Left lung (tissue), 10 donors: ENCODE data around the gene PPP1R3F. TPM values are rescaled to one million over a fixed set of nuclear protein-coding genes. Genes with fewer than 3 reads are reported as not detected.

ENCODE experiments used
- ATAC-seq: fragments of 200-7000 bp; cut with Tn5 transposase; one replicate; pipeline ENCODE4 v1.9.1; 2020; ENCODE audit warnings: moderate library complexity
- DNase-seq, 4 donors: peaks; one replicate each; pipeline ENCODE4 v3.0.0-alpha.2; 2013 to 2020
- H3K27ac ChIP-seq, 2 donors: fragments of 200-600 bp; sonication (generic) in 1 of 2; one replicate each; pipeline versions ENCODE4 v1.5.0 to v1.8.0; 2020 to 2021
- H3K27me3 ChIP-seq, 2 donors: fragments of 200-600 bp; sonication (generic) in 1 of 2; one replicate each; pipeline versions ENCODE4 v1.5.0 to v1.8.0; 2020 to 2021
- H3K36me3 ChIP-seq, 2 donors: fragments of 200-600 bp; sonication (generic) in 1 of 2; one replicate each; pipeline versions ENCODE4 v1.5.0 to v1.8.0; 2020 to 2021
- H3K4me1 ChIP-seq, 2 donors: fragments of 200-600 bp; one replicate each; pipeline ENCODE4 v1.8.0; 2021
- H3K4me3 ChIP-seq, 2 donors: fragments of 200-600 bp; sonication (generic) in 1 of 2; one replicate each; pipeline versions ENCODE4 v1.5.0 to v1.8.0; 2020 to 2021; ENCODE audit warnings: mild to moderate bottlenecking in 1 of 2
- H3K9me3 ChIP-seq, 2 donors: fragments of 200-600 bp; sonication (generic) in 1 of 2; one replicate each; pipeline versions ENCODE4 v1.5.0 to v1.8.0; 2020 to 2021
- intact Hi-C, 2 donors: fragments of 100-400 bp; cut with DNase I; formaldehyde crosslinking; loops; one replicate each; pipeline versions ENCODE4 v1.11.2 to v1.14.2; 2022
- polyA plus RNA-seq, 6 donors: library from polyadenylated mRNA; unstranded; fragments of 120-200 nt; gene quantifications; one replicate each; pipeline ENCODE4 v1.2.1, GENCODE V29; 2013; ENCODE audit not compliant: insufficient read length in 6 of 6
- total RNA-seq, 2 donors: library from RNA; stranded (reverse); fragmentation: NEBNext Ultra II Directional; extraction: Animal tissue kit (Norgen Biotek cat#: 25700); gene quantifications; one replicate each; pipeline ENCODE4 v1.2.1, GENCODE V29; 2021
- TF ChIP-seq, protein P1 (sequence below), 2 donors: fragments of 200-600 bp; sonication (generic) in 1 of 2; IDR thresholded peaks; one replicate each; pipeline versions ENCODE4 v1.5.0 to v1.8.0; 2021; ENCODE audit warnings: antibody characterized with exemption in 2 of 2
- donor health status: DM: no; HTN: yes; CAD: no.
- donor health status: DM: no; HTN: no; CAD: no.

Gene PPP1R3F
- total and polyA plus RNA-seq, 8 donors: 4.5 to 7.5 (median 6.3) TPM

DNA sequence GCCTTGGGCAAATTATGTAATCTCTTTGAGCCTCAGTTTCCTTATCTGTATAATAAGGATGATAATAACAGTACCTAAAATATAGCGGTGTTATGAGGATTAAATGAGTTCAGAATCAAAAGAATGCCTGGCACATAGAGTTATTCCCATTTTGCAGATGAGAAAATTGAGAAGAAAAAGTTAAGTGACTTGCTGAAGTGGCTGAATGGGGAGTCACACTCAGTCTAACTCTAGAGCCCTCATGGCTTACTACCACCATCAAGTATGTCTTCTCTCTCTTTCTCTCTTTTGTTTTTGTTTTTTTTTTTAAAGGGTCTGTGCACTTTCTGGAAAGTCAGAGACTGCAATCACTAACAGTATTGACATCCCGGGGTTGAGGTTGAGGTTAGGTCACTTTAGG lies 37.1 kb upstream of the PPP1R3F start:
- no peak for ATAC-seq
- no peak overlapping the region for H3K4me3 ChIP-seq
- TF ChIP-seq, protein P1, sequence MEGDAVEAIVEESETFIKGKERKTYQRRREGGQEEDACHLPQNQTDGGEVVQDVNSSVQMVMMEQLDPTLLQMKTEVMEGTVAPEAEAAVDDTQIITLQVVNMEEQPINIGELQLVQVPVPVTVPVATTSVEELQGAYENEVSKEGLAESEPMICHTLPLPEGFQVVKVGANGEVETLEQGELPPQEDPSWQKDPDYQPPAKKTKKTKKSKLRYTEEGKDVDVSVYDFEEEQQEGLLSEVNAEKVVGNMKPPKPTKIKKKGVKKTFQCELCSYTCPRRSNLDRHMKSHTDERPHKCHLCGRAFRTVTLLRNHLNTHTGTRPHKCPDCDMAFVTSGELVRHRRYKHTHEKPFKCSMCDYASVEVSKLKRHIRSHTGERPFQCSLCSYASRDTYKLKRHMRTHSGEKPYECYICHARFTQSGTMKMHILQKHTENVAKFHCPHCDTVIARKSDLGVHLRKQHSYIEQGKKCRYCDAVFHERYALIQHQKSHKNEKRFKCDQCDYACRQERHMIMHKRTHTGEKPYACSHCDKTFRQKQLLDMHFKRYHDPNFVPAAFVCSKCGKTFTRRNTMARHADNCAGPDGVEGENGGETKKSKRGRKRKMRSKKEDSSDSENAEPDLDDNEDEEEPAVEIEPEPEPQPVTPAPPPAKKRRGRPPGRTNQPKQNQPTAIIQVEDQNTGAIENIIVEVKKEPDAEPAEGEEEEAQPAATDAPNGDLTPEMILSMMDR (IDR thresholded peaks at IDR 0.05): no peak
- no peaks in the 10 kb centered on the region for H3K9me3 ChIP-seq
- no peak overlapping the region for H3K27ac ChIP-seq
- H3K4me1 ChIP-seq: peaks cover 0 to 17% of the 10 kb centered on the region in 2 donors
- no peaks in the 10 kb centered on the region for H3K36me3 ChIP-seq
- intact Hi-C loops: no loop called here
- no peaks in the 10 kb centered on the region for H3K27me3 ChIP-seq
- DNase-seq: no peak

GRCh38 chrX:49233176-49233575 lies 36.4 kb upstream of the PPP1R3F start, which contains the start of gene CACNA1F:
Gene CACNA1F, minus strand, starts transcription at chrX:49233340. Its CDS starts 31 bp downstream, at chrX:49233309.
- ATAC-seq: no peak
- Histone ChIP-seq H3K27me3 (no peaks in the 10 kb centered on the region), H3K36me3 (no peaks in the 10 kb centered on the region), H3K9me3 (no peaks in the 10 kb centered on the region), H3K4me1 (peaks cover 0 to 17% of the 10 kb centered on the region in 2 donors), H3K4me3 (no peak within 1 kb of the TSS), H3K27ac (no peak within 1 kb of the TSS)
- TF ChIP-seq, protein P1 (IDR thresholded peaks at IDR 0.05): no peak
- intact Hi-C loops: no loop called here
- no peak for DNase-seq

- TF ChIP-seq, protein P1 (IDR thresholded peaks at IDR 0.05): no peak
- Histone ChIP-seq H3K4me1 (peaks cover 0 to 17% of the 10 kb centered on the region in 2 donors), H3K27ac (no peak overlapping the region), H3K27me3 (no peaks in the 10 kb centered on the region), H3K9me3 (no peaks in the 10 kb centered on the region), H3K36me3 (no peaks in the 10 kb centered on the region), H3K4me3 (no peak overlapping the region)
- intact Hi-C loops: no loop called here
- DNase-seq (no peak), ATAC-seq (no peak)
These were observed 35.6 kb upstream of the PPP1R3F start for GRCh38 chrX:49233887-49234555.

- intact Hi-C loops: no loop called here
- Histone ChIP-seq H3K4me1 (peaks cover 0 to 17% of the 10 kb centered on the region in 2 donors), H3K27me3 (no peaks in the 10 kb centered on the region), H3K4me3 (no peak overlapping the region), H3K27ac (peak overlapping the region in 1 of 2 donors; percentile 76), H3K36me3 (peaks cover 0 to 2% of the 10 kb centered on the region in 2 donors), H3K9me3 (no peaks in the 10 kb centered on the region)
- ATAC-seq: peak; percentile 27
- TF ChIP-seq, protein P1 (IDR thresholded peaks at IDR 0.05): no peak
- DNase-seq: peak in 2 of 4 donors; percentile 37 to 83
These were observed 32.5 kb upstream of the PPP1R3F start for GRCh38 chrX:49237060-49237459.

DNA sequence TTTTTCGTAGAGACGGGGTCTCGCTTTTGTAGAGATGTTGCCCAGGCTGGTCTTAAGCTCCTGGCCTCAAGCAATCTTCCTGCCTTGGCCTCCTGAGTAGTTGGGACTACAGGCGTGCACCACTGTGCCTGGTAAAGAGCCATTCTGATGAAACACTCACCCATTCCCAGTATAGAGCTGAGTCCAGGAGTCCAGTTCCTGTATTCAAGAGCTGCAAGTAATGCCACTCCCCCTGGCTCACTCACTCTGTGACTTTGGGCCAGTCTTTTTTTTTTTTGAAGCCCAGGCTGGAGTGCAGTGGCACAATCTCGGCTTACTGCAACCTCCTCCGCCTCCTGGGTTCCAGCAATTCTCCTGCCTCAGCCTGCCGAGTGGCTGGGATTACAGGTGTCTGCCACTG lies 30.9 kb upstream of the PPP1R3F start:
- DNase-seq (no peak), ATAC-seq (no peak)
- intact Hi-C loops: no loop called here
- Histone ChIP-seq H3K27me3 (no peaks in the 10 kb centered on the region), H3K4me3 (no peak overlapping the region), H3K4me1 (peaks cover 0 to 17% of the 10 kb centered on the region in 2 donors), H3K9me3 (no peaks in the 10 kb centered on the region), H3K27ac (no peak overlapping the region), H3K36me3 (peaks cover 0 to 19% of the 10 kb centered on the region in 2 donors)
- TF ChIP-seq, protein P1 (IDR thresholded peaks at IDR 0.05): no peak
